NCI-H82 treated with DMSO at 0.1 percent for 48 hours (cell line): ENCODE measurements around the gene USP22.
"Not testable (repeated sequence)": the region's sequence is repeated elsewhere in the genome, so short reads cannot be mapped to it uniquely, and the experiment has no call there.

ENCODE experiments used
- DNase-seq: peaks from one replicate; lab custom pipeline; 2025; ENCODE audit not compliant: unreplicated experiment; lab: John Stamatoyannopoulos, UW

Gene USP22

DNA sequence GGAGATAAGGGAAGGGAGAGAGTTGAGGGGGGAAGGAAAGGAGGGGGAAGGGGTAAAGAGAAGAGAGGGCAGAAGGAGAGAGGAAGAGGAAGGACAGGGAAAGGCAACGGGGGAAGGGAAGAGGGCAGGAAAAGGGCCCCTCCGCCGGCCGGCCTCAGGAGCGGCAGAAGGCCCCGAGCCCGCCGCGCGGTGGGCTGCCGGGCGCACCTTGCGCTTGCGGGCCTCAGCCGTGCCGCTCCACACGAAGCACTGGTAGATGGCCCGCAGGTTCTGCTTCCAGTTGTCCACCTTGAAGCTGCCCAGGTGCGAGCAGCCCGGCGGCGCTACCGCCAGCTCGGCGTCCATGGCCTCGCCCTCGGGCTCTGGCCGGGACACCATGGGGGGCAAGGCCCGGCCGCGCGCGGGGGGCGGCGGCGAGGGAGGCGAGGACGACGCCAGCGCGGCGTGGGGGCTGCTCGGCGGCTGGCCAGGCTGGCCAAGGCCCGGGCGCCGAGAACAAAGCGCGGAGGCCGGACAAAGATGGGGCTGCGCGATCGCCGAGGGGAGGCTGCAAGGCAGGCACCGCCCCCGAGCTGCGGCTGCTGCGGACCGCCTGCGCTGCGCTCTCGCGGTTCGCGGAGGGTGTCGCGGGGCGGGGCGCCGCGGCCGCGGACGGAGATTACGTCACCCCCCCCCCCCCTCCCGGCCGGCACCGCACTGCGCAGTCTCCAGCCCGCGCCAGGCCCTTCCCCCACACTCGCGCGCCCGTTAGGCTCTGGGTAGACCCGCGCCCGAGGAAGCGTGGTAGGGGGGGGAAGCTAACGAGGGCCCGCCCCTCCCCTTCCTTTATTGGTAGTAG is at the start of gene USP22:
Gene USP22, minus strand, starts transcription at position 554 of the 838 bp plus-strand sequence. Its CDS starts 176 bp downstream, at position 378.
- DNase-seq, result no peak

DNA sequence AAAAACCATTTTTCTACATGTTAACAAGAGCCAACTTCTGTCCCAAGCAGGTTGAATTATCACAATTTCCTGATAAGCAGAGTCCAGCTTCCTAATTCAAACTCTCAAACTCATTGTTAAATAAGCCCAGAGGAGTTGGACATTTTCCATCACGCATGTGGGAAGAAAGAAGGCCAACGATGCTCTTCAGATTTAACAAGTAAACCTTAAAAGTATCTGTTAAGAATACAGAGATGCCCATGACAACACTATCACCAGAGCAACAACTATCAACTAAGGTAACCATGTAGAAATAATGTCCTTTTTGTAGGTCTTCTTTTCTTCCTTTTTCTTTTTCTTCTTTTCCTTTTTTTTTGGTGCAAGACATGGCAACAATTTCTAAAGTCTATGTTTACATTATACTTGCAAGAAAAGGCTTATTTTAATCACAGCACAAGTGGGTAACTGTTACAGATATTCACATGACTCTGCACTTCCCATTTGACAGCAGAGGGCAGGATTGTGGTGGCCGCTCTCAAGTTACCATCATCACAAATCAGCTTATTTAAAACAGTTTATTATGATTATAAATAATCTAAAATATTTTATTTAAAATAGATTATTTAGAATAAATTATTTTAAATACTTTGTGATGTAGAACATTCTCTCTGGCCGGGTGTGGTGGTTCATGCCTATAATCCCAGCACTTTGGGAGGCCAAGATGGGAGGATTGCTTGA is 48.2 kb upstream of the USP22 start:
- DNase-seq, result no peak

DNA sequence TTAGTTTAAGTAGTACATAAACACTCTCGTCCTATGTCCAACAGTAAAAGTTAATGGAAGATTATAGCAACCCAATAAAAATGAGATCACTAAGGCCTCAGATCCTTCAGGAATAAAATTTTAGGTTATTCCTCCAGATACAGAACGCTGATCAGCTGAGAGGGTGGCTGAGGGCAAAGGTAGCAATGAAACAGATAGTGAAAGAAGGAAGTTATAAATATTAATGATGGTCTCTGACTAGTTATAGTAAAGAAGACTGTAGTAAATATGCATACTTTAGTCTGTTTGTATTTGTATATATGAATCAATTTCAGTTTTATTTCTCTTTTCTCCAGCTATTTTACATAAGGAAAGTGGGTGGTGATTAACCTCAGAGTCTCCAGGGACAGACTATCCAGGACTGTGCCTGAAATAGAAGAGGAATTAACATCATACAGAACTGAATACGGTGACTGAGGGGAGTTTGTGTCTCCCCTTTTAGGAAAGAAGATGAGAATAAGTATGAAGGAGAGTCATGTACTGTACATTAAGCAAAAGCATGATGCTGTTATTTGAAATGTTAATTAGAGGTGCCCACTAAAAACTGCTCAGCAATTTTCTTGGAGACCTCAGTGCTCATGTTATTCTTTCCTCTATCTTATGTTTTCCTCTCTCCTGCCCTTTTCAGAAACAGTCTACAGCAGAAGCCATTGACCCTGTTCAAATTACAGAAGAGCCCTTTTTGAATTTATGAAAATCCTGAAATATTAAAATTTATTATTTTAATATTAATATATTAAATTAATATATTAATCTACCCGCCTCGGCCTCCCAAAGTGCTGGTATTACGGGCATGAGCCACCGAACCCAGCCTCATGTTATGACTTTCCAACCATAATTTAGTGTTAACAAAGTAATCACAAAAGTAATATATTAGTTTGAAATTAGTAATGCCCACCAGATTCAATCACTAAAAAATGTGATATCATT is 47.4 kb upstream of the USP22 start:
- DNase-seq, result no peak

DNA sequence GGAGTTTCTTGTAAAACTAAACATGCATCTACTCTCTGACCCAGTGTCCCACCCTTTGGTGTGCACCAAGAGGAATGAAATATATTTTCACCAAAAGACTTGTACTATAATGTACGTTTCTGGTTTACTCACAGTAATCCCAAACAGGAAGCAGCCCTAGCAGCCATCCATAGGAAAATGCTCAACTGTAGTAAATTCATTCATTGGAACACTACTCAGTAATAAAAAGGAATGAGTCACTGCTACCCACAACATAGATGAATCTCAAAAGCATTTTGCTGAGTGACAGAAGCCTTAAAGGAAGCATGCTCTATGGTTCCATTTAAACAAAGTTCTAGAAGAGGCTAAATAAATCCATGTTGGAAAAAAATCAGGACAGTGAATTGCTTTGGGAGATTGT is 46.3 kb upstream of the USP22 start:
- DNase-seq, result no peak

DNA sequence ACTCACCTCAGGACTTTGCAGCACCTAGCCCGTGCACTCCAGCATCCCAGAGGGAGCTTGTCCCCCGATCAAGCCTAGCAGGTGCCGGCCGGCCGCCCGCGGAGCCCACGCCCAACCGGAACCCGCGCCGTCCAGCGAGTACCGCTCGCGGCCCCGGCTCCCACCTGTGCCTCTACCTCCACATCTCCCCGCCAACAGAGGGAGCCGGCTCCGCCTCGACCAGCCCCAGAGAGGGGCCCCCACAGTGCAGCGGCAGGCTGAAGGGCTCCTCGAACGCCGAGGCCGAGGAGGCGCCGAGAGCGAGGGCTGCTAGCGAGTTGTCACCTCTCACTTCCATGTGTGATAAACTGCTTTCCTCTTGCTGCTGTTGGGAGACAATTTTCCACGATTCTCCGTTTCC is 42.9 kb upstream of the USP22 start:
- no peak for DNase-seq

DNA sequence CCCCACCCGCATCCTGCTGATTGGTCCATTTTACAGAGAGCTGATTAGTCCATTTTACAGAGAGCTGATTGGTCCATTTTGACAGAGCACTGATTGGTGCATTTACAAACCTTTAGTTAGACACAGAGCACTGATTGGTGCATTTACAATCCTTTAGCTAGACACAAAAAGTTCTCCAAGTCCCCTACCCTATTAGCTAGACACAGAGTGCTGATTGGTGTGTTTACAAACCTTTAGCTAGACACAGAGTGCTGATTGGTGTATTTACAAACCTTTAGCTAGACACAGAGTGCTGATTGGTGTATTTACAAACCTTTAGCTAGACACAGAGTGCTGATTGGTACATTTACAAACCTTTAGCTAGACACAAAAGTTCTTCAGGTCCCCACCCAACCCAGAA is 42.5 kb upstream of the USP22 start:
- not testable (repeated sequence) for DNase-seq

DNA sequence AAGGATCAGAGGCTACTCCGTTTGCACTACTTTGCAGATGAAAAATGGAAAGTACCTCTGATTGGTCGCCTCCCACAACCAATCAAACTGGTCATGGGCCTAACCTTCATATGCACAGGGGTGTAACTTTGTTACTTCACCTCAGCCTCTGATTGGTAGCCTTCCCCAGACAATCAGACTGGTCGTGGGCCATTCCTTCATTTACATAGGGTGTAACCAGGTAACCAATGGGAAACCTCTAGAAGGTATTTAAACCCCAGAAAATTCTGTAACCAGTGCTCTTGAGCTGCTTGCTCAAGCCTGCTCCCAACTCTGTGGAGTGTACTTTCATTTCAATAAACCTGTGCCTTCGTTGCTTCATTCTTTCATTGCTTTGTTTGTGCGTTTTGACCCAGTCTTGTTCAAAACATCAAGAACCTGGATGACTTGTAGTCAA is 39.2 kb upstream of the USP22 start:
- DNase-seq, result no peak

DNA sequence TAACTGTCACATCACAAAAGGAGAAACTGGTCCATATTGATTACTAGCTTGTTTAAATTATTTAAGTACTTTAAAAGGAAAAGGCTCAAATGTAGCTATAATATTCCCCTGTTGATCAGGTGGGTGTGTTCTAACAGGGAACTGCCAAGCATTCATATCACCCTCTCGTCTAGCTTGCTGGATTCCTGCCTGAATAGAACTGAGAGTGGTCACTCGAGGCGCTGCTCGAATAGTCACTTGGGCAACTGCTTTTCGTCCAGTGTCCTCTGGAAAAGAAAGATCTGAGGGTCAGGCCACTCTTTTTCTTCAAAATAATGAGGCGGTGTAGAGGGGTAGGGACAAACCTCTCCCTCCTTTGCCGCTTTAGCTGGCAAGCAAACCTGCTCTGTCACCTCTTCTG is 36.4 kb upstream of the USP22 start:
- no peak for DNase-seq

DNA sequence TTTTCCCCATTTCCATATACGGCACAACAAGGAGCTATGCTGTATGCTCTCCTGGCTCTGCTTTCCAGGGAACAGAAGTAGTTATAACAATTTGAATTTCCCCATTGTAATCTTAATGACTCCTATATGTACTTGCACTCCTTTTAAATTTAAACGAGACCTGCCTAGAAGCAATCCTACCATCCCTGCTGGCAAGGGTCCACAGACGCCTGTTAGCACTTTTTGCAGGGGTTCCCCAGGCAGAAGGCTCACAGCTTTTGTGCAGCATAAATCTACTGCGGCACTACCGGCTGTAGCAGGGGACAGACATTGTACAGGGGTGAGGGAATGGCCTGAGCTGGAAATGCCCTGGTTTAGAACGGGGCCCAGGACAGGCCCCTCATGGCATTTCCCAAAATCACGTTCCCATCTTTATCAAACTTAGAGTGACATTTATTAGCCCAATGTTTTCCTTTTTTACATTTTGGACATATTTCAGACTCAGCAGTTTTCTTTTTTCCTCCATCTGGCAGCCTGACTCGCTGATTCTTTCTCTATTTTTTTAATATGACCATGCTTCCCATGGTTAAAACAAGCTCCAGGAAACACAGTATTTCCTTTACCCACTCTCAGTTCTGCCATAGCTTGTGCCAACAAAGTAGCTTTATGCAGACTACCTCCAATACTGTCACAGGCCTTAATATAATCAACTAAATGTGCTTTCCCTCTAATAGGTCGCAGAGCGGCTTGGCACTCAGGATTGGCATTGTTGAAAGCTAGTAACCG is 35.4 kb upstream of the USP22 start:
- DNase-seq, result no peak

DNA sequence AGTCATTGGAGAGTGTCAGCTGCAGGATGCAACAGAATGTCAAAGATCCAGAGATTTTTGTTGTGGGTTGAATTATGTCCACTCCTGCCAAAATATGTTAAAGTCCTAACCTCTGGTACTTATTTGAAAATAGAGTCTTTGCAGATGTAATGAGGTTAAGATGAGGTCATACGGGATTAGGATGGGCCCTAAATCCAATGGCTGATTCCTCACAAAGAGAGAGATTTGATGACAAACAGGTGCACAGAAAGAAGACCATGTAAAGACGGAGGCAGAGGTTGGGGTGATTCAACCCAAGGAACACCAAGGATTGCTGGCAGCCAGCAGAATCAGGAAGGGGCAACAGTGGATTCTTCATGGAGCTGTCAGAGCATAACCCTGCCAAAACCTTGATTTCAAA is 34.5 kb upstream of the USP22 start:
- DNase-seq, result no peak

DNA sequence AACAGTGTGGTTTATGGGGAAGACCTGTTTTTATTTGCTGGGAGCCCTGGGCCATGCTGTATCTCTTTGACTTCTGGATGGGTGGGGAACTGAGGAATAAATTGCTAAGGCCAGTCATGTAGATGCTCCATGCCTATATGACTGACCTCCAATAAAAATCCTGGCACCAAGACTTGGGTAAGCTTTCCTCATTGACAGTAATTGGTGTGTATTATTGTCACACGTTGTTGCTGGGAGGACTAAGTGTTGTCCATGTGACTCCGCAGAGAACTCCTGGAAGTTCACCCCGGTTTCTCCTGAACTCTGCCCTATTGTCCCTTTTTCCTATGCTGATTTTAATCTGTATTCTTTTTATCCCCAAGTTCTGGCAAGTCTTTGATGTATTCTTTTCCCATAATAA is 33.4 kb upstream of the USP22 start:
- DNase-seq, result no peak

DNA sequence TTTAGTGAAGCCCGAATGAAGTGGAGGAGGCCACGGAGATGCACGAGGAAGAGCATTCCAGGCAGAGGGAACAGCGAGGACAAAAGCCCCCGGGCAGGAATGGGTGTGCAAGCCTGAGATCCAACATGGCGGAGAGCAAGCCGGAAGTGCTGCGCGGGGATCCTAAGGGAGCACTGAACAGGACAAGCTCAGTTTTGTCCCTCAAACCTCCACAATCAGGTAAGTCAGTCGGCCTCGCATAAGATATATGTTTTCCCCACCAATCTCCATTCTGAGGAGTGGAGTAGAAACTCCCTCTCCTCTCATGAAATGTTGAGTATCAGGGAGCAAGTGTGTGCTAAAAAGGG is 32.9 kb upstream of the USP22 start:
- no peak for DNase-seq

DNA sequence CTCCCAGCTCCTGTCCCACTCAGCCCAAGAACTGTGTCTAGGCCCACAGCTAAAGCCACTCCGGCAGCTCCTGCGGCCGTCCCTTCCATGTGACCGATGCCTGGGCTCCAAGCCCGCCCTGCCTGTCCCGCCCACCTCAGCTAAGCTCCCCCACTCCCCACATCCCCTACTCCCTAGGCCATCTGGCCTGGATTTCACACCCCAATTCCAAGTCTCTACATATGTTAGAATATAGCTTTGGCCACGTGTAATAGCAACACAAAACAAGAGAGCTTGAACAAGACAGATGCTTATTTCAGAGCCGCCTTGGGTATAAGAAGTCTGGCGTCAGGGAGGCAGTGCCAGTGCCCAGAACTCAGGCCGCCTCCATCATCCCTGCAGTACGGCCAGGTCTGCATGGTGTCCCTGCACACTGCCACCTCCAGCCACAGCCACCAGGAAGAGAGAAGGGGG is 30.0 kb upstream of the USP22 start:
- DNase-seq, result peak; percentile 98

DNA sequence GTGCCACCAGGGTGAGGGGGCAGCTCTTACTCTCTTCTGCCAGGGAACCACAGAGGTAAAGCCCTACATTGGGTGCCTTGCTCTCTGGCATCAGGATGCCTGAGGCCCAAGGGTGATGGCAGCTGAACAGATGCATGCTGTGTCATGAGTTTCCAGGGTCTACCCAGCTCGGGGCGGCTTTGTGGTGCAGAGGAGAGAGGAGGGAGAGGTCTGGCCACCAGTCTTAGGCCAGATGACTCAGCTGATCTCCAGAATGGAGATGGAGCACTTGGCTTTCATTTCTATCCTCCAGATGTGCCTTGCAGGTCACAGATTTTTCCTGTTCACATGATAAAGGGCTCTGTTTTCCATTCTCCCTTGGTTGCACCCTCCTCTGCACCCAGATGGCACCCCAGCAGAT is 23.6 kb upstream of the USP22 start:
- no peak for DNase-seq

DNA sequence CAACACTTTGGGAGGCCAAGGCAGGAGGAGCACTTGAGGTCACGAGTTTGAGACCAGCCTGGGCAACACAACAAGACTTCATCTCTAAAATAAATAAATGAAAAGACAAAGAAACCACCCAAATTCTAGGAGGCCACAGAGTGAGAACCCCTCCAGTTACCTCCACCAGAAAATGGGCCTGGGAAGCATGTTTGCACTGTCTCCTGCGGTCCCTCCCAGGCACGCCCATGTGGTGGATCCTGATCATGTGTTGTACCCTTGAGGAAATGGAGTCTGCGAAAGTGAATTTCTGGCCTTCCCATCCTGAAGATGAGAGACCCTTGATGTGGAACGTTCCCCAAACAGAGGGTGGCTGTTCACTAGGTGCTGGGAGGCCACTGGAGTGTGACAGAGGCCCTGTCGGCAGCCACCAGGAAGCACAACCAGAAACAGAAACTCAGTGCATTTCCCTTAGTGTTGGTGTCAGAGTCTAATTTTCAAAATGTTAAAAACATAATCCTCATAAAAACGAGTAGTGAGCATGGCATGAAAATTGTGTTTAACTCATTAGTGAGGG is 19.2 kb upstream of the USP22 start:
- DNase-seq, result no peak

DNA sequence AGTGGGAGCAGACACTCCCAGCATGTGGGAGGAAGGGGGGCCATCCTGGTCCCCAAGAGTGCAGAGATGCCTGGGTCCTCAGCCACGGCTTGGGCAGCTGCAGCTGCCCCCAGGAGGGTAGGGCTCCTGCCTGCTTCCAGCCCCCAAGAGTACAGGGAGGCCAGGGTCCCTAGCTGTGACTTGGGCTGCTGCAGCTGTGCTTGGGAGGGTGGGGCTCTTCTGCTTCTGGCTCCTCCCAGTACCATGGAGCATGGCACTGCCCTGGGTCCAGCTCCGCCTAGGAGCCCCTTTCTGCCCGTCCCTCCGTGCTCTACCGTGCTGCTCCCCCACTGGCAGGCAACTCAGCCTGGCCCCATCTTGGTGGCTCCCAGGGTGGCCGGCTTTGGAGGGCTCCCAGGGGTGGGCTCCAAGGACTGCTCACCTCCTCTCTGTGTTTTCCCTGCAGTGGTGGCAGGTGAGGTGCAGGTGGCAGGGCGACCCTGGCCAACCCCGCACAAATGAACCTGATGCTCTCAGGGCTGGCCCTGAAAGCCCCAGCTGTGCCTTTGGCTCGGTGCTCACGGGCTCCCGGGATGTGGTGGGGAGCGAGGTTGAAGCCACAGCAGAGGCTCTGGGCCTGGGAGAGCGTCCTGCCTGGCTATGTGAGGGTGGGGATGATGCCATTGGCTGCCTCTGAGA is 18.5 kb upstream of the USP22 start:
- DNase-seq, result no peak

DNA sequence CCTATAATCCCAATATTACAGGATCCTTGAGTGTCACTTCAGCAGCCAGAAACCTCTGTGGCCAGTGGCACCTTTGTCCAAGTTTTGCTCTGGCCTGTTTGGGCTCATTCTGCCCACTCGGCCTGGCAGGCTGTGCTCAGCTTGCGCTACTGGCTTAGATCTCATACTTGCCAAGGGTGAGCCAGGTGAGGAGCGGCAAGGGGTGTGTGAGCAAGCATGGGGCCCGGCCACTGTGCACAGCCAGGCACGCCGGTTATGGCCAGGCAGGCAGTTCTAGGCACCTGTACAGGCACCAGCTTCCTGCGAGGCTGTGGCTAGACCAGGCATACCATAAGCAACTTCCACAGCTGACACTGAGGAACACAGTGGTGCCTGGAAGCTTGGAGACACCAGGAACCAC is 16.9 kb upstream of the USP22 start:
- no peak for DNase-seq

DNA sequence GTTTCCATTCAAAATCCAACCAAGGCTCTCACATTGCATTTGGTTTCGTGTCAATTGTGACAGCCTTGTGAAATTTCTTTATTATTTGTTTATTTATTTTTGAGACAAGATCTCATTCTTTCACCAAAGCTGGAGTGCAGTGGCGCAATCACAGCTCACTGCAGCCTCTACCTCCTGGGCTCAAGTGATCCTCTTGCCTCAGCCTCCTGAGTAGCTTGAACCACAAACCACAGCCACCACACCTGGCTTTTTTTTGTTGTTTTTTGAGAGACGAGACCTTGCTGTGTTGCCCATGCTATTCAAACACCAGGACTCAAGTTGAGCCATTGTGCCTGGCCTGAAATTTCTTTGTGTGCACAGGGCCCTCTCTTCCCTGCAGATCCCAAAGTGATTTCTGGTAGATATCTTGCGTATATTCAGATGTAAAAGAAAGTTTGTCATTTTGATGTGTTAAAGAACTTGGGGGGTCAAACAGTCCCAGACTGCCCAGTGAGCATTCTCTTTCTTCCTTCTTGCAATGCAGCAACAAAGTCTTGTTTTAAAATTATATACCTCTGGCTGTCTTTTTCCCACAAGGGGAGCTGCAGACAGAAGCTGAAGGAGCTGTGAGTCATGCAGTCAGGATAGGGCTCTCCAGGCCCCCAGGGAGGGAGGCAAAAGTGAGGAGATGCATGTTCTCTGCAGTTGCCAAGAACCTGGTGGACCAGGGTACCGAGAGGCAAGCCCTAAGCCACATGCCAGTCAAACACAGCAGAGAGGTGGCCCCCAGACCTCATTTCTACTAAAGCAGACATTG is 15.5 kb upstream of the USP22 start:
- DNase-seq, result no peak

DNA sequence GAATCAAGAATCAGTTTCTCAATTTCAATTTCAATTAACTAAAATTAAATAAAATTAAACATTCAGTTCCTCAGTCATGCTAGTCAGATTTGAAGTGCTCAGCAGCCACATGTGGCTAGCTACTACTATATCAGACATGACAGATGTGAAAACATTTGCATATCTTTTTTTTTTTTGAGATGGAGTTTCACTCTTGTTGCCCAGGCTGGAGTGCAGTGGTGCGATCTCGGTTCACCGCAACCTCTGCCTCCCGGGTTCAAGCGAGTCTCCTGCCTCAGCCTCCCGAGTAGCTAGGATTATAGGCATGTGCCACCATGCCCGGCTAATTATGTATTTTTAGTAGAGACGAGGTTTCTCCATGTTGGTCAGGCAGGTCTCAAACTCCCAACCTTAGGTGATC is 10.2 kb upstream of the USP22 start:
- DNase-seq, result not testable (repeated sequence)
